SK-N-SH (cell line): ENCODE measurements around the gene DLG1. TPM values are rescaled to one million over a fixed set of nuclear protein-coding genes. Genes with fewer than 3 reads are reported as not detected.
A peak's percentile ranks its signal among the peaks of the same experiment; 100 is the strongest.

Experiments used
- CTCF ChIA-PET: fragments of 300-600, 350-600 bp; formaldehyde crosslinking; extraction: SDS; loops from one replicate; lab custom pipeline; 2021; lab: Yijun Ruan, JAX
- POLR2A ChIA-PET: fragments of 350-600 bp; sonication (Branson Sonifier 250); formaldehyde crosslinking; extraction: SDS; loops from one replicate; lab custom pipeline; 2020; ENCODE audit warnings: antibody characterized with exemption, inconsistent platforms; lab: Yijun Ruan, JAX
- DNase-seq: peaks from one replicate; pipeline ENCODE4 v3.0.0; 2012
- H2AFZ ChIP-seq: fragments of 200-600 bp; sonication (generic); 2 replicates; pipeline ENCODE4 v1.8.1; 2016; ENCODE audit warnings: antibody characterized with exemption, mild to moderate bottlenecking, low read depth
- H3F3A ChIP-seq: fragments of 200-600 bp; sonication (generic); replicated peaks from 2 replicates; pipeline ENCODE3; 2016; ENCODE audit warnings: antibody characterized with exemption, mild to moderate bottlenecking; ENCODE audit not compliant: insufficient read depth
- H3K27ac ChIP-seq, 2 experiments: fragments of 200-500 bp in 1 of 2; fragments of 200-600 bp in 1 of 2; sonication (Bioruptor generic) in 1 of 2; sonication (generic), shearing (Covaris generic) in 1 of 2; 2 replicates each; pipeline versions ENCODE4 v1.5.1 to v1.6.1; 2014 to 2016; ENCODE audit warnings: low read depth in 2 of 2, inconsistent platforms in 1 of 2, low read length in 1 of 2, mild to moderate bottlenecking in 1 of 2, mixed read lengths in 1 of 2
- H3K27me3 ChIP-seq: fragments of 200-600 bp; sonication (generic), shearing (Covaris generic); 2 replicates; pipeline ENCODE4 v1.6.1; 2016; ENCODE audit warnings: mixed run types; ENCODE audit not compliant: insufficient read depth
- H3K36me3 ChIP-seq, 2 experiments: fragments of 200-500 bp in 1 of 2; fragments of 200-600 bp in 1 of 2; sonication (Bioruptor generic) in 1 of 2; sonication (generic) in 1 of 2; replicated peaks in 1 of 2; 2 replicates each; pipeline versions ENCODE3 to v1.5.1; 2014 to 2016; ENCODE audit warnings: low read length in 1 of 2, mild to moderate bottlenecking in 1 of 2; ENCODE audit not compliant: insufficient read depth in 2 of 2, control insufficient read depth in 1 of 2
- H3K4me1 ChIP-seq, 2 experiments: fragments of 200-500 bp in 1 of 2; fragments of 200-600 bp in 1 of 2; sonication (Bioruptor generic) in 1 of 2; sonication (generic), shearing (Covaris generic) in 1 of 2; 2 replicates each; pipeline versions ENCODE4 v1.5.1 to v1.6.1; 2014 to 2016; ENCODE audit warnings: low read depth in 1 of 2, low read length in 1 of 2, mixed run types in 1 of 2; ENCODE audit not compliant: insufficient read depth in 2 of 2, control insufficient read depth in 1 of 2
- H3K4me2 ChIP-seq: fragments of 200-600 bp; sonication (generic), shearing (Covaris generic); 2 replicates; pipeline ENCODE4 v1.6.1; 2017; ENCODE audit warnings: mixed run types
- H3K4me3 ChIP-seq, 2 experiments: fragments of 200-500 bp in 1 of 2; fragments of 200-600 bp in 1 of 2; sonication (Bioruptor generic) in 1 of 2; sonication (generic), shearing (Covaris generic) in 1 of 2; 2 replicates each; pipeline versions ENCODE4 v1.5.1 to v1.8.1; 2014 to 2016; ENCODE audit warnings: low read depth in 2 of 2, inconsistent platforms in 1 of 2, low read length in 1 of 2, mild to moderate bottlenecking in 1 of 2, mixed read lengths in 1 of 2, moderate library complexity in 1 of 2
- H3K79me2 ChIP-seq: fragments of 200-600 bp; sonication (generic); 2 replicates; pipeline ENCODE4 v1.8.1; 2017; ENCODE audit warnings: mild to moderate bottlenecking; ENCODE audit not compliant: insufficient read depth
- H3K9ac ChIP-seq: fragments of 200-600 bp; sonication (generic); 2 replicates; pipeline ENCODE4 v1.6.1; 2017; ENCODE audit warnings: mixed run types
- H3K9me2 ChIP-seq: fragments of 200-600 bp; sonication (generic); 2 replicates; pipeline ENCODE4 v1.6.1; 2017; ENCODE audit warnings: mixed run types
- H3K9me3 ChIP-seq: fragments of 200-600 bp; sonication (generic); 2 replicates; pipeline ENCODE4 v1.6.1; 2017; ENCODE audit warnings: mixed run types, mild to moderate bottlenecking, moderate library complexity
- H4K20me1 ChIP-seq: fragments of 200-600 bp; sonication (generic); 2 replicates; pipeline ENCODE4 v1.6.1; 2017; ENCODE audit warnings: mild to moderate bottlenecking, mixed run types; ENCODE audit not compliant: insufficient read depth
- EZH2phosphoT487 ChIP-seq: fragments of 200-600 bp; sonication (generic); IDR thresholded peaks from 2 replicates; pipeline ENCODE4 v1.6.1; 2017; ENCODE audit warnings: low read depth, mixed run types, mild to moderate bottlenecking, antibody characterized with exemption, moderate library complexity, borderline replicate concordance
- FOSL2 ChIP-seq: IDR thresholded peaks from 2 replicates; pipeline ENCODE4 v1.4.0; 2012; ENCODE audit warnings: low read depth, mild to moderate bottlenecking, moderate library complexity, borderline replicate concordance
- FOXJ3 ChIP-seq: sonication (generic); formaldehyde crosslinking; IDR thresholded peaks from 2 replicates; pipeline ENCODE4 v1.5.1; 2020; ENCODE audit warnings: mild to moderate bottlenecking, missing genetic modification reagents
- FOXM1 ChIP-seq: IDR thresholded peaks from 2 replicates; pipeline ENCODE4 v1.4.0; 2012; ENCODE audit warnings: low read depth, mild to moderate bottlenecking
- GABPA ChIP-seq: IDR thresholded peaks from 2 replicates; pipeline ENCODE4 v1.4.0; 2012; ENCODE audit warnings: low read depth, mild to moderate bottlenecking
- GATA2 ChIP-seq: sonication (generic); formaldehyde crosslinking; IDR thresholded peaks from 2 replicates; pipeline ENCODE4 v1.5.0; 2020; ENCODE audit warnings: mild to moderate bottlenecking, missing genetic modification reagents
- IRF3 ChIP-seq: fragments of 150-350 bp; IDR thresholded peaks from 2 replicates; pipeline ENCODE4 v1.6.1; 2016; ENCODE audit warnings: mild to moderate bottlenecking, low read depth, low read length
- MEF2A ChIP-seq: IDR thresholded peaks from 2 replicates; pipeline ENCODE4 v1.4.0; 2012; ENCODE audit warnings: low read depth, borderline replicate concordance
- NFIC ChIP-seq: IDR thresholded peaks from 2 replicates; pipeline ENCODE4 v1.4.0; 2012; ENCODE audit warnings: borderline replicate concordance
- NRF1 ChIP-seq: IDR thresholded peaks from 2 replicates; pipeline ENCODE4 v1.6.1; 2012; ENCODE audit warnings: low read depth, mild to moderate bottlenecking, low read length
- POLR2AphosphoS5 ChIP-seq: IDR thresholded peaks from 2 replicates; pipeline ENCODE4 v1.6.1; 2012; ENCODE audit warnings: low read depth, low read length
- RCOR1 ChIP-seq: fragments of 150-350 bp; IDR thresholded peaks from 2 replicates; pipeline ENCODE4 v1.6.1; 2017; ENCODE audit warnings: antibody characterized with exemption, low read length
- REST ChIP-seq: IDR thresholded peaks from 2 replicates; pipeline ENCODE4 v1.6.1; 2012; ENCODE audit warnings: mild to moderate bottlenecking, low read depth, low read length, moderate library complexity
- RFX5 ChIP-seq: IDR thresholded peaks from 2 replicates; pipeline ENCODE4 v1.6.1; 2012; ENCODE audit warnings: mild to moderate bottlenecking, improper control_type of control experiment, low read length
- SMC3 ChIP-seq: IDR thresholded peaks from 2 replicates; pipeline ENCODE4 v1.6.1; 2012; ENCODE audit warnings: low read depth, low read length, improper control_type of control experiment
- TAF1 ChIP-seq: IDR thresholded peaks from 2 replicates; pipeline ENCODE4 v1.6.1; 2012; ENCODE audit warnings: low read depth, mild to moderate bottlenecking, low read length, moderate library complexity, borderline replicate concordance
- TEAD4 ChIP-seq: IDR thresholded peaks from 2 replicates; pipeline ENCODE4 v1.4.0; 2012; ENCODE audit warnings: mild to moderate bottlenecking, borderline replicate concordance; ENCODE audit not compliant: insufficient read depth
- YY1 ChIP-seq: IDR thresholded peaks from 2 replicates; pipeline ENCODE4 v1.4.0; 2012; ENCODE audit warnings: low read depth, mild to moderate bottlenecking
- ZBTB33 ChIP-seq: IDR thresholded peaks from 2 replicates; pipeline ENCODE4 v1.4.0; 2012; ENCODE audit warnings: low read depth, borderline replicate concordance
- WGBS: methylation state at CpG from one replicate; pipeline ENCODE4 v1.1.6; 2017; ENCODE audit warnings: low lambda C conversion rate; 5-methylcytosine and 5-hydroxymethylcytosine counted together
- polyA plus RNA-seq, 3 experiments: library from polyadenylated mRNA; depleted of rRNA; stranded (reverse); fragments of >200 nt; gene quantifications; 2 replicates each; pipeline ENCODE4 v1.2.3, GENCODE V29; 2012

The DLG1 gene
- polyA plus RNA-seq, 1 of the 3 experiments (the other 2 are of a cell fraction) = 16.5 TPM

GRCh38 chr3:197331131-197331530, 32.7 kb upstream of the DLG1 start (continued):
- TF ChIP-seq SMC3 (0 out of 2 replicates have a peak, but pooled peaks have one; percentile 13), FOXJ3 (CRISPR knock-in tag) (no peak), FOXM1 (no peak), YY1 (no peak), ZBTB33 (no peak), TAF1 (no peak), MEF2A (no peak), GATA2 (CRISPR knock-in tag) (no peak), POLR2AphosphoS5 (no peak)

- H3K4me1 ChIP-seq = no peaks in the 10 kb centered on the region; a peak in 1 of 4 replicates
- H3K36me3 ChIP-seq = no peaks in the 10 kb centered on the region
- no peak for TF ChIP-seq TEAD4
- no peak for TF ChIP-seq GABPA
- no peak for TF ChIP-seq RFX5
- TF ChIP-seq FOXM1 = no peak
- TF ChIP-seq EZH2phosphoT487 = no peak
- H2AFZ ChIP-seq = no peak overlapping the region
- no peaks in the 10 kb centered on the region for H3K79me2 ChIP-seq
- no peaks in the 10 kb centered on the region for H3F3A ChIP-seq
- WGBS = 73% methylated on average over 3 of the region's 3 CpGs
- H3K27ac ChIP-seq = no peak overlapping the region
- no peaks in the 10 kb centered on the region for H3K27me3 ChIP-seq
- H3K9ac ChIP-seq = no peak overlapping the region
- no peak overlapping the region for H3K4me3 ChIP-seq
- DNase-seq = no peak
- H3K4me2 ChIP-seq = no peak overlapping the region
- ChIA-PET CTCF (interaction anchor here (0.7 kb wide), 1 partner anchor 12 kb away, joined by 3 read pairs; no protein-coding TSS in a partner anchor), POLR2A (no interaction called here)
- H3K9me3 ChIP-seq = no peaks in the 10 kb centered on the region
- H4K20me1 ChIP-seq = no peaks in the 10 kb centered on the region
- no peaks in the 10 kb centered on the region for H3K9me2 ChIP-seq
Observed at GRCh38 chr3:197329382-197329781, 31.0 kb upstream of the DLG1 start.

GRCh38 chr3:197328198-197328597, 29.8 kb upstream of the DLG1 start:
- no peak for DNase-seq
- Histone ChIP-seq H3K4me3 (no peak overlapping the region), H3K9me3 (no peaks in the 10 kb centered on the region), H3K4me1 (no peaks in the 10 kb centered on the region; a peak in 1 of 4 replicates), H4K20me1 (no peaks in the 10 kb centered on the region), H2AFZ (no peak overlapping the region), H3K36me3 (no peaks in the 10 kb centered on the region), H3K4me2 (no peak overlapping the region), H3K27me3 (no peaks in the 10 kb centered on the region), H3K27ac (no peak overlapping the region), H3K79me2 (no peaks in the 10 kb centered on the region), H3F3A (no peaks in the 10 kb centered on the region), H3K9me2 (no peaks in the 10 kb centered on the region), H3K9ac (no peak overlapping the region)
- no peak for TF ChIP-seq TAF1
- no peak for TF ChIP-seq REST
- TF ChIP-seq NFIC = no peak
- TF ChIP-seq RCOR1 = no peak
- TF ChIP-seq FOXM1 = no peak
- no peak for TF ChIP-seq FOSL2
- TF ChIP-seq GATA2 (CRISPR knock-in tag) = no peak
- TF ChIP-seq YY1 = no peak
- TF ChIP-seq NRF1 = no peak
- TF ChIP-seq SMC3 = no peak
- TF ChIP-seq IRF3 = no peak
- 97% methylated on average over 6 of the region's 6 CpGs for WGBS
- POLR2A ChIA-PET = no interaction called here
- CTCF ChIA-PET = no interaction called here
